ENCODE measurements around the gene SOS2. TPM values are rescaled to one million over a fixed set of nuclear protein-coding genes. Genes with fewer than 3 reads are reported as not detected.

Gene SOS2
- total RNA-seq, 1 experiment from 2014 or later: 11.7 TPM

GRCh38 chr14:50121486-50121885 lies 109.9 kb downstream of the SOS2 start:
- Histone ChIP-seq H3K9ac (ENCODE audit: low read length) (no peak overlapping the region), H4K20me1 (ENCODE audit: insufficient read depth) (no peaks in the 10 kb centered on the region), H2AFZ (ENCODE audit: low read depth, low read length, poor library complexity, severe bottlenecking) (no peak overlapping the region), H3K36me3 (ENCODE audit: control insufficient read depth in 1 of 2, insufficient read depth in 2 of 2, low read length in 2 of 2) (no peaks in the 10 kb centered on the region; a peak in 1 of 4 replicates), H3K4me3 (replicated peaks in 1 of 2; ENCODE audit: low read depth in 1 of 2, low read length in 2 of 2) (no peak overlapping the region), H3K27me3 (ENCODE audit: insufficient read depth, low read length) (no peaks in the 10 kb centered on the region), H3K79me2 (ENCODE audit: insufficient read depth, low read length) (no peaks in the 10 kb centered on the region), H3K9me2 (ENCODE audit: insufficient read depth) (no peaks in the 10 kb centered on the region), H3K9me3 (ENCODE audit: control insufficient read depth in 1 of 2, insufficient read depth in 1 of 2, low read depth in 1 of 2, low read length in 2 of 2) (no peaks in the 10 kb centered on the region), H3K27ac (ENCODE audit: low read depth, low read length) (no peak overlapping the region), H3K4me1 (ENCODE audit: control insufficient read depth in 1 of 2, insufficient read depth in 2 of 2, low read length in 2 of 2) (peaks cover 3 to 6% of the 10 kb centered on the region in 2 experiments; a peak in 3 of 4 replicates), H3K4me2 (ENCODE audit: low read length) (no peak overlapping the region)
- ATAC-seq (no peak), DNase-seq (ENCODE audit: low read depth, low spot score) (no peak)
- ChIA-PET POLR2A (no interaction called here), RAD21 (ENCODE audit: low non-redundant PET in 1 of 2, low total read pairs in 2 of 2, uncharacterized antibody in 2 of 2, unreplicated experiment in 2 of 2) (no interaction called here), CTCF (no interaction called here)
- no peak for TF ChIP-seq RAD21 (IDR thresholded peaks at IDR 0.05; ENCODE audit: low read depth)
- no peak for TF ChIP-seq SRF (IDR thresholded peaks at IDR 0.05; ENCODE audit: low read depth)
- TF ChIP-seq ZNF274 (IDR thresholded peaks at IDR 0.05; ENCODE audit: low read depth, low read length): no peak
- TF ChIP-seq CBX3 (IDR thresholded peaks at IDR 0.05; ENCODE audit: low read depth): no peak
- no peak for TF ChIP-seq ZFX (IDR thresholded peaks at IDR 0.05)
- no TSS peak for BruUV-seq (replicated peaks)
- intact Hi-C loops (cut with micrococcal nuclease): no loop called here

DNA sequence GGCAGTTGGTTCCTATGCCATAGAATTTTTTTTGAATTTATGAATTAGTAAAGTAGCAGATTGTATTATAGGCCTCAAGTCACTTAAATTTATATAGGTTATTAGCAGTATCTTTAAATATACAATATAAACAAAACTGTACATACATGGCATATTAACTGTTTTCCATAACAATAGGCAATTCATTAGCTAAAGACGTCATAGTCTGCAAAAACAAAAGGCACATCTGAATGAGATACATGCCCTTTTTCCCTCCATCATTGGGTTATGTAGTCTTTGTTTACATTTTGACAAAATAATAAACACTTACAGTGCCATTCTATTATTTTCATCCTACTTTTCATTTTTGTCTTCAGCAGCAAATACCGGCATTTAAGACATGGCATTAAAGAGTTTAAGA lies 113.9 kb downstream of the SOS2 start:
- no TSS peak for BruUV-seq (replicated peaks)
- H3K36me3 ChIP-seq (ENCODE audit: control insufficient read depth in 1 of 2, insufficient read depth in 2 of 2, low read length in 2 of 2): peaks cover 13 to 23% of the 10 kb centered on the region in 2 experiments
- DNase-seq (ENCODE audit: low read depth, low spot score): no peak
- intact Hi-C loops (cut with micrococcal nuclease): loop anchor here (5.0 kb wide), 1 partner anchor 495 kb away; the partner anchor contains the start of genes MGAT2 and RPL36AL
- H3K27ac ChIP-seq (ENCODE audit: low read depth, low read length): no peak overlapping the region
- H3K9me3 ChIP-seq (ENCODE audit: control insufficient read depth in 1 of 2, insufficient read depth in 1 of 2, low read depth in 1 of 2, low read length in 2 of 2): no peaks in the 10 kb centered on the region
- H4K20me1 ChIP-seq (ENCODE audit: insufficient read depth): no peaks in the 10 kb centered on the region
- POLR2A ChIA-PET: no interaction called here
- H3K79me2 ChIP-seq (ENCODE audit: insufficient read depth, low read length): peaks cover 37% of the 10 kb centered on the region
- no peak overlapping the region for H3K9ac ChIP-seq (ENCODE audit: low read length)
- H3K4me1 ChIP-seq (ENCODE audit: control insufficient read depth in 1 of 2, insufficient read depth in 2 of 2, low read length in 2 of 2): peaks cover 7 to 11% of the 10 kb centered on the region in 2 experiments
- ATAC-seq: no peak
- H2AFZ ChIP-seq (ENCODE audit: low read depth, low read length, poor library complexity, severe bottlenecking): peak overlapping the region; percentile 95
- RAD21 ChIA-PET (ENCODE audit: low non-redundant PET in 1 of 2, low total read pairs in 2 of 2, uncharacterized antibody in 2 of 2, unreplicated experiment in 2 of 2): no interaction called here
- no peak overlapping the region for H3K4me3 ChIP-seq (replicated peaks in 1 of 2; ENCODE audit: low read depth in 1 of 2, low read length in 2 of 2)
- no peaks in the 10 kb centered on the region for H3K9me2 ChIP-seq (ENCODE audit: insufficient read depth)
- no peaks in the 10 kb centered on the region for H3K27me3 ChIP-seq (ENCODE audit: insufficient read depth, low read length)
- H3K4me2 ChIP-seq (ENCODE audit: low read length): no peak overlapping the region
- CTCF ChIA-PET: no interaction called here
- TF ChIP-seq, protein P1, sequence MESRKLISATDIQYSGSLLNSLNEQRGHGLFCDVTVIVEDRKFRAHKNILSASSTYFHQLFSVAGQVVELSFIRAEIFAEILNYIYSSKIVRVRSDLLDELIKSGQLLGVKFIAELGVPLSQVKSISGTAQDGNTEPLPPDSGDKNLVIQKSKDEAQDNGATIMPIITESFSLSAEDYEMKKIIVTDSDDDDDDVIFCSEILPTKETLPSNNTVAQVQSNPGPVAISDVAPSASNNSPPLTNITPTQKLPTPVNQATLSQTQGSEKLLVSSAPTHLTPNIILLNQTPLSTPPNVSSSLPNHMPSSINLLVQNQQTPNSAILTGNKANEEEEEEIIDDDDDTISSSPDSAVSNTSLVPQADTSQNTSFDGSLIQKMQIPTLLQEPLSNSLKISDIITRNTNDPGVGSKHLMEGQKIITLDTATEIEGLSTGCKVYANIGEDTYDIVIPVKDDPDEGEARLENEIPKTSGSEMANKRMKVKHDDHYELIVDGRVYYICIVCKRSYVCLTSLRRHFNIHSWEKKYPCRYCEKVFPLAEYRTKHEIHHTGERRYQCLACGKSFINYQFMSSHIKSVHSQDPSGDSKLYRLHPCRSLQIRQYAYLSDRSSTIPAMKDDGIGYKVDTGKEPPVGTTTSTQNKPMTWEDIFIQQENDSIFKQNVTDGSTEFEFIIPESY (IDR thresholded peaks at IDR 0.05; ENCODE audit: extremely low read depth, insufficient replicate concordance, low read length): no peak
- TF ChIP-seq ELF1 (IDR thresholded peaks at IDR 0.05; ENCODE audit: borderline replicate concordance, low read depth) (no peak), EZH2 (IDR thresholded peaks at IDR 0.05) (no peak), SRF (IDR thresholded peaks at IDR 0.05; ENCODE audit: low read depth) (no peak), EZH2phosphoT487 (IDR thresholded peaks at IDR 0.05; ENCODE audit: borderline replicate concordance) (no peak), CTCF (IDR thresholded peaks at IDR 0.05 in 2 of 3, conservative IDR thresholded peaks at IDR 0.05 in 1 of 3; ENCODE audit: borderline replicate concordance in 1 of 3, insufficient read depth in 1 of 3, low read depth in 2 of 3, low read length in 2 of 3) (no peak), YY1 (IDR thresholded peaks at IDR 0.05; ENCODE audit: extremely low read depth, insufficient replicate concordance, low read depth, low read length) (no peak), JUND (IDR thresholded peaks at IDR 0.05) (no peak), SIN3A (IDR thresholded peaks at IDR 0.05; ENCODE audit: low read depth) (no peak)
- TF ChIP-seq, protein P2, sequence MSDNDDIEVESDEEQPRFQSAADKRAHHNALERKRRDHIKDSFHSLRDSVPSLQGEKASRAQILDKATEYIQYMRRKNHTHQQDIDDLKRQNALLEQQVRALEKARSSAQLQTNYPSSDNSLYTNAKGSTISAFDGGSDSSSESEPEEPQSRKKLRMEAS (IDR thresholded peaks at IDR 0.05): no peak

All from HCT116 (cell line).